ENCODE measurements around the gene SH3TC2.

SH3TC2 gene

GRCh38 chr5:149028984-149029383, 33.9 kb downstream of the SH3TC2 start:
- DNase-seq (ENCODE audit: low read depth), result no peak

- no peak for DNase-seq (ENCODE audit: low read depth)
Measured at GRCh38 chr5:149028161-149028560, 34.7 kb downstream of the SH3TC2 start.

GRCh38 chr5:149027636-149028035, 35.2 kb downstream of the SH3TC2 start:
- DNase-seq (ENCODE audit: low read depth), result no peak

- DNase-seq (ENCODE audit: low read depth), result no peak
Measured at GRCh38 chr5:149024943-149025342, 37.9 kb downstream of the SH3TC2 start.

GRCh38 chr5:149024477-149024876, 38.4 kb downstream of the SH3TC2 start:
- peak; percentile 58 for DNase-seq (ENCODE audit: low read depth)

GRCh38 chr5:149022200-149022599, 40.7 kb downstream of the SH3TC2 start:
- no peak for DNase-seq (ENCODE audit: low read depth)

- DNase-seq (ENCODE audit: low read depth), result peak; percentile 27
Measured at GRCh38 chr5:149019679-149020078, 43.2 kb downstream of the SH3TC2 start.

GRCh38 chr5:149018909-149019443, 43.9 kb downstream of the SH3TC2 start:
- peak; percentile 80 for DNase-seq (ENCODE audit: low read depth)

GRCh38 chr5:149017636-149018035, 45.2 kb downstream of the SH3TC2 start:
- DNase-seq (ENCODE audit: low read depth), result no peak

GRCh38 chr5:149015561-149015960, 47.3 kb downstream of the SH3TC2 start:
- DNase-seq (ENCODE audit: low read depth), result no peak

- DNase-seq (ENCODE audit: low read depth), result peak; percentile 48
Measured at GRCh38 chr5:149015126-149015525, 47.7 kb downstream of the SH3TC2 start.

- DNase-seq (ENCODE audit: low read depth), result peak; percentile 64
Measured at GRCh38 chr5:149014571-149015031, 48.3 kb downstream of the SH3TC2 start.

- no peak for DNase-seq (ENCODE audit: low read depth)
Measured at GRCh38 chr5:149013796-149014195, 49.1 kb downstream of the SH3TC2 start.

- DNase-seq (ENCODE audit: low read depth), result no peak
Measured at GRCh38 chr5:149012350-149012749, 50.5 kb downstream of the SH3TC2 start.

GRCh38 chr5:149011728-149012127, 51.1 kb downstream of the SH3TC2 start:
- no peak for DNase-seq (ENCODE audit: low read depth)

GRCh38 chr5:149011084-149011483, 51.8 kb downstream of the SH3TC2 start:
- DNase-seq (ENCODE audit: low read depth), result peak; percentile 36

- DNase-seq (ENCODE audit: low read depth), result peak; percentile 94
Measured at GRCh38 chr5:149007174-149007573, 55.7 kb downstream of the SH3TC2 start.

GRCh38 chr5:149006426-149006825, 56.4 kb downstream of the SH3TC2 start:
- DNase-seq (ENCODE audit: low read depth), result no peak

GRCh38 chr5:149005077-149005892, 57.6 kb downstream of the SH3TC2 start:
- peak; percentile 88 for DNase-seq (ENCODE audit: low read depth)

GRCh38 chr5:149004559-149004958, 58.3 kb downstream of the SH3TC2 start:
- DNase-seq (ENCODE audit: low read depth), result no peak

- peak; percentile 60 for DNase-seq (ENCODE audit: low read depth)
Measured at GRCh38 chr5:149002761-149003689, 59.8 kb downstream of the SH3TC2 start.

GRCh38 chr5:149002053-149002452, 60.8 kb downstream of the SH3TC2 start:
- peak; percentile 100 for DNase-seq (ENCODE audit: low read depth)
